Endothelial cell of umbilical vein (primary cell): ENCODE measurements around the gene SLC25A13.

Experiments
- CTCF ChIP-seq, 2 donors: IDR thresholded peaks; 1 replicate in 1 of 2; 2 replicates in 1 of 2; pipeline ENCODE4 v1.5.1; 2011; ENCODE audit warnings: low read length in 2 of 2, mild to moderate bottlenecking in 2 of 2, moderate library complexity in 2 of 2, control low read depth in 1 of 2, inconsistent platforms in 1 of 2, low read depth in 1 of 2; ENCODE audit not compliant: insufficient read depth in 1 of 2; ENCODE audit errors: extremely low read depth in 1 of 2
- EZH2 ChIP-seq: IDR thresholded peaks from 2 replicates; pipeline ENCODE4 v1.6.1; 2012; ENCODE audit warnings: borderline replicate concordance, low read depth, mild to moderate bottlenecking, moderate library complexity, low read length, inconsistent platforms; ENCODE audit not compliant: severe bottlenecking
- JUN ChIP-seq: IDR thresholded peaks from 2 replicates; pipeline ENCODE4 v1.6.1; 2011; ENCODE audit warnings: borderline replicate concordance, low read depth; ENCODE audit not compliant: insufficient read length, insufficient read depth
- MAX ChIP-seq: IDR thresholded peaks from 2 replicates; pipeline ENCODE4 v1.6.1; 2011; ENCODE audit not compliant: insufficient read depth, insufficient read length
- MYC ChIP-seq: IDR thresholded peaks from one replicate; pipeline ENCODE4 v1.6.1; 2011; ENCODE audit warnings: mild to moderate bottlenecking, low read depth, low read length
- POLR2A ChIP-seq: IDR thresholded peaks from 2 replicates; pipeline ENCODE4 v1.6.1; 2012; ENCODE audit warnings: low read depth, mild to moderate bottlenecking, control low read depth, low read length
- POLR2AphosphoS5 ChIP-seq: IDR thresholded peaks from 2 replicates; pipeline ENCODE4 v1.6.1; 2012; ENCODE audit warnings: low read depth, mild to moderate bottlenecking, control low read depth, low read length, moderate library complexity; ENCODE audit not compliant: insufficient read depth

GRCh38 chr7:96238474-96238873, 83.4 kb downstream of the SLC25A13 start:
- TF ChIP-seq CTCF (IDR thresholded peaks at IDR 0.05; ENCODE audit: extremely low read depth in 1 of 2, insufficient read depth in 1 of 2, low read depth in 1 of 2, low read length in 2 of 2) (no peak), POLR2A (no peak), POLR2AphosphoS5 (no peak), MYC (no peak), MAX (no peak), EZH2 (no peak), JUN (no peak)
